HG03103 (cell line): Measurements from ENCODE around the gene IGFBP7.

ENCODE experiments used
- ATAC-seq: cut with Tn5 transposase; IDR thresholded peaks from one replicate; pipeline ENCODE4 v1.9.1; 2021; ENCODE audit warnings: low read depth; ENCODE audit not compliant: unreplicated experiment

IGFBP7 gene

GRCh38 chr4:57098941-57099340 is 11.2 kb downstream of the IGFBP7 start:
- ATAC-seq = no peak

DNA sequence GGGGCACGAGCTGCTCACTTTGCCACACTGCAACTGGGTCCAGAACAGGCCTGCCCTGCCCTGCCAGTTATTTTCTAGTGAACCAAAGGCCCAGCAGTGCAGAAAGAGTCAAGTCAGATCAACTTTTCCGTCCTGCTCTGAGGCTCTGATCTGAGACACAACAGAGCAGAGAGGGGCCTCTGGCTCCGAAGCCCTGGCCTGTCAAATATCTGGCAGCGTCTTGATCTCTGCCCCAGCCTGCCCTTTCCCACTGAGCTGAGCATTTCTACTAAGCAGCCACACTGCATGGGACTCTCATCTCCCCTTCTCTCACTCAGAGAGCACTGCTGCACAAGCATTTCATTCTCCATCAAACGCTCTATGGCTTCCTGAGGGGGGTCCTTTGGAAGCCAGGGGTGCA is 11.8 kb downstream of the IGFBP7 start:
- no peak for ATAC-seq

- ATAC-seq = no peak
These were observed 12.5 kb downstream of the IGFBP7 start for GRCh38 chr4:57097711-57098110.

DNA sequence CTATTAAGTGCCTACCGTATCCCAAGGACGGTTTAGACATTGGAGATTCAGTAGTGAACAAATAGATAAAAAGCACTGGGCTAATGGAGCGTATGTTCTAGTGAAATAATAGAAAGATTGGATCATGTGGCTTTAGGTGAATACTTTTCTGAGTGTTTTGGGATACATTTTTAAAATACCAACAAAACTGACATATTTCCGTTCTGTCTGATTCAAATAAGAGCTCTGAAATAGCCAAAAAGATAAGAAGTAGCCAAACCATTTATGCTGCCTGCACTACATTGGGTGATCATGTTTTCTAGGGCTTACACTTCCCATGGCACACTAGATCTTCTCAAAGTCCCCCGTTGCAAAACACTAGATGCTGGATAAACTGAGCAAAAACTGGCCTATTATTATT is 14.2 kb downstream of the IGFBP7 start:
- ATAC-seq = no peak

- no peak for ATAC-seq
These were observed 14.9 kb downstream of the IGFBP7 start for GRCh38 chr4:57095245-57095644.

GRCh38 chr4:57094832-57095223 is 15.4 kb downstream of the IGFBP7 start:
- no peak for ATAC-seq

DNA sequence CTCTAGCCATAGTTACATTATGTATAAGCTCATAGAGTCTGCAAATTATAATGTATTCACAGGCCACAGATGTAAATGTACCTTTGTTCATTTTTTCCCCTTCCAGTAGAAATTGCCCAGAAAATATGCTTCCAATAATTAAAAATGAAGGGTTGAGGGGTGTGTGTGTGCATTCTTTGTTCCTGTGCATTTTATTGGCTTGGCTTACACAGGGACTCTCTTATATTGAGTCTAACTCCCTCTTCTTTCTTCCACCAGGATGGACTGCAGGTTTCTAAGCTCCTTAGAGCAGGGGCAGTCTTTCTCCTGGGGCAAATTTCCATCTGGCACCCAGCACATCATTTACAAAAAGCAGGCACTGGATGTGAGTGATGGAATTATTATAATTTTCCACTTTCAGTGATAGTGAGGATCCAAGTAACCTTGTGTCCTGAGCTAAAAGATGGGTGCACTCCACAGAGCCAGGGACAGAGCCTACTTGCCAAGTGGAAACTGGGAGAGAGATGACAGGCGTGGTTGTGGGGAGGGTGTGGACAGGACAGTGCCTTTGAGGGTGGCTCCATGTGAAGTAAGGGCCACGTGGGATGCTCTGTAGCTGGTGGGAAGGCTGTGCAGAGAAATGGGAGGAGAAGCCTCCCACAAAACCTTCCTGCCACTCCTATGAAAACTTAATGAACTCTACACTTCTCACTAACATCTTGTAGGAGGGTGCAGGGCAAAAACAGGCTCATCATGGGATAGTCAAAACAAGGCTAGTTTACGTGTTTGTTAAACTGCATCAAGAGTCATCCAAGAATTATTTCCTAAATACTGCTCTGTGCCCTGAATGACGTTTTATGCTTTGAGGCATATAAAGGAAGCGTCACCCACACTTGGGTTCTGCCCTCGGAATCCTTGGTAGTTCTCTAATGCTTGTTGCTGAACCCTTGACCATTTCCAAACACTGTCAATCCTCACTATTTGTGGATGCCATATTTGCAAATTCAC is 16.0 kb downstream of the IGFBP7 start:
- ATAC-seq = no peak

DNA sequence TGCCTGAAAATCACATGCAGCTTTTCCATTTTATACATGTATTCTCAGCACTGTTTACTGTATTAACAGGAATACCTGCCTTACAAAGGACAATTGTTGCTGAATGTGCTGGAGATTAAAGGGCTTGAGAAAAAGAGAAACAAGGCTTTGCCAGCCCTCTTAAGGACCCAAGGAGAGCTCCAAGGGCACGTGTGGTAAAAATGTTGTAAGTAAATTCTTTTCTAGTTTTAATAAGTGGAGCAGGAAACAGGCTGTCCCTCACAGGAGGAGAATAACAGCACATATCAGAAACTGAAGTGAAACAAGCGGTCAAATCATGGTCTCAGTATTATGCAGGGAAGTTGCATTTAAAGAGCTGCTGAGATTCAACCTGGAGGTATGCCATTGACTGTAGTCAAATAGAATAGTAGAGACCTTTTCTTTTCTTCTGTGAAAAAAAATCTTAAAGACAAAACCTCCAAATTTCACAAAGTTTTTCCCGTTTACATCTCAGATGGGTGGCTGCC is 18.5 kb downstream of the IGFBP7 start:
- no peak for ATAC-seq

DNA sequence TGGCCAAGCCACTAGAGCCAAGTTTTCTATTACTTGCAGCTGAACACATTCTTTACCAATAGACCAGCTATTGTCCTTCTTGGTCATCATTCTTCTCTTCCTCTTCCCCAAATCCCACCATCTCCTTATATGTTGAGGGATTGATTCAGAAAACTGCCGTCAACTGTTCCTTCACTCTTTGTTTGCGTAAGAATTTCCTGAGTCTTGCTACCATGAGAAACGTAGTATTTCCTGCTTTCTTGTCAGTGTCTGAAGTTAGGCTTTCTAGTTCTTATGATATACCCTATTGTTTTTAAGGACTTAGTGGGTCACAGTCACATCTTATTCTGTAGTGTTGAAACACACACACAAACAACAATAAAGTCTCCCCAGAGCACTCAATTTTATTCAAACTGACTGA is 20.1 kb downstream of the IGFBP7 start:
- no peak for ATAC-seq

DNA sequence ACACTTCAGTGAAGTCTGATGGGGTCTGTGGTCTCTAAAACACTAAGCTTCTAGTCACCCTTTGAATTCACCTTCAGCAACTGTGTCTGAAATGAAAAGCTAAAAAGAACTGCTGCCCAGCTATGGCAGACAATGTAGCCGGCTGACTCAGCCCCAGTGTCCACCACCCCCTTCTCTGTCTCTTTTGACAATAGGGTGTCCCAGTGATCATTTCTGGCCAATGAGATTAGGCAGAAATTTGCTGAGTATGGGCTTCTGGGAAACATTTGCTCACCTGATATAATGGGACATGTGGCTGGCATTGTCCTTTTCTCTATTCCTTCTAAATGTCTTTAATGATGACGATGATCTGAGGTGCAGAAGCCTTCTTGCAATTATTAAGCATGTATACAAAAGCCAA is 20.6 kb downstream of the IGFBP7 start:
- ATAC-seq = no peak

- ATAC-seq = no peak
These were observed 24.0 kb downstream of the IGFBP7 start for GRCh38 chr4:57086031-57086723.

- ATAC-seq = no peak
These were observed 24.9 kb downstream of the IGFBP7 start for GRCh38 chr4:57085278-57085677.

GRCh38 chr4:57084360-57084759 is 25.8 kb downstream of the IGFBP7 start:
- no peak for ATAC-seq

- no peak for ATAC-seq
These were observed 27.1 kb downstream of the IGFBP7 start for GRCh38 chr4:57083090-57083489.

GRCh38 chr4:57081651-57082621 is 28.2 kb downstream of the IGFBP7 start:
- ATAC-seq = no peak

GRCh38 chr4:57080781-57081650 is 29.2 kb downstream of the IGFBP7 start:
- no peak for ATAC-seq

- no peak for ATAC-seq
These were observed 31.3 kb downstream of the IGFBP7 start for GRCh38 chr4:57078685-57079521.

DNA sequence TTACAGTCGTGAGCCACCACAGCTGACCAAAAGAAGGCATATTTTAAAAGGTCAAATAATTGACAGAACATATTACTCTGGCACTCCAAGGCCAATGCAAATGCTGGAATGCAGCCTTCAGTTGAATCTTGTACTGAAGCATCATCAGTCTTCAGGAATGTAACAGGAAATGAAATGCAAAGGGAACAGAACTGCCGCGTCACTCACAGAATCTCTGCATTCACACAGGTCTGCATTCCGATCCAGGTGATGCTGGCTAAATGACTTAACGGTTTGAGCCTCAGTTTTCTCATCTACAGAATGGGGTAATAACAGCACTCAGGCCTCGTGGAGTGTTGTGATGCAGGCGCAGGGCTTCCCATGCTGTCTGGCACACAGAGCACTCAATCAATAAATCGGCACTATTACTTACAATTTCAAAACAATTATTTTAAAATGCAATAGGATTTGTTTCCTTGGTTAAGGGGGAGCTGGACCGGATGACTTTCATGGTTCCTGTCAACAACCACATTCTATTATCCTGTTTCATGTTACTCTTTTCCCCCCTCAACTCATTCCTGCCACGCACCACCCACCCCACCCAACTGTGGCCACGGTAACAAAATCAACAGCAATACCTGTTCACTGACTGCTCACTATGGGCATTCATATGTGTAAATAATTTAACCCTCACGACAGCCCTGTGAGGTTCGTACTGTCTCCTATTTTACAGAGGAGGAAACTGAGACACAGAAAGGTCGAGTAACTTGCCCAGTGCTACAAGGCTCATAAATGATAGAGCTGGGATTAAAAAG is 32.4 kb downstream of the IGFBP7 start:
- ATAC-seq = no peak
